T-helper 1 cell treated with Interleukin-12 subunit alpha and Interleukin-12 subunit beta and Interleukin-4 antibody, amounts not matched to agents 30 μg/mL and 1 μg/mL, for 36 hours (primary cell): ENCODE measurements around the gene TRAF3IP1.

Experiments
- H3K27ac Mint-ChIP-seq: one replicate; pipeline ENCODE4 v1.8.0; 2021; ENCODE audit warnings: mild to moderate bottlenecking, mixed read lengths
- H3K27me3 Mint-ChIP-seq: one replicate; pipeline ENCODE4 v1.8.0; 2021; ENCODE audit warnings: low read depth, mixed read lengths
- H3K36me3 Mint-ChIP-seq: one replicate; pipeline ENCODE4 v1.8.0; 2021; ENCODE audit warnings: low read depth, mixed read lengths
- H3K4me1 Mint-ChIP-seq: one replicate; pipeline ENCODE4 v1.8.0; 2021; ENCODE audit warnings: low read depth, mixed read lengths
- H3K4me3 Mint-ChIP-seq: one replicate; pipeline ENCODE4 v1.8.0; 2021; ENCODE audit warnings: mild to moderate bottlenecking, moderate library complexity, mixed read lengths
- H3K9me3 Mint-ChIP-seq: one replicate; pipeline ENCODE4 v1.8.0; 2021; ENCODE audit warnings: mixed read lengths

The TRAF3IP1 gene

GRCh38 chr2:238422285-238422684 lies 102.0 kb downstream of the TRAF3IP1 start:
- Mint-ChIP-seq H3K27ac (no peak overlapping the region), H3K27me3 (peaks cover 6% of the 10 kb centered on the region), H3K4me3 (no peak overlapping the region), H3K4me1 (peaks cover 9% of the 10 kb centered on the region), H3K9me3 (peaks cover 3% of the 10 kb centered on the region), H3K36me3 (no peaks in the 10 kb centered on the region)

DNA sequence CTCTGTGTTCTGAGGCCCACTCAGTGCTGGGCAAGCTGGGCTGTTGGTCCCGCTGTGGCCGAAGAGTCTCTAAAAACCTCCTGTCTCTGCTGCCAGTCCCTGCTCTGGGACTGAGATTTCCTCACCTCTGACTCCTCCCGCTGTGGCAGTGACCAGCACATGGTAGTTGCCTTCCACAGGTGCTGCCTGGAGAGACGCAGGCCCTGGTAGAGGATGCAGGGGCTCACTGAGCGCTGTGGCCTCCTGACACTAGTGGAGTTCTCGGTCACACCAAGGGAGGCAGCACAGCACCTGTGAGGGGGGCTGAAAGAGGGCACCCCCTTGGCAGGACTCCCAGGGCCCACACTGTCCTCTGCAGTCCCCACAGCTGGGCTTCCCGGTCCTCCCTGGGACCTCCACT lies 102.6 kb downstream of the TRAF3IP1 start:
- no peak overlapping the region for H3K27ac Mint-ChIP-seq
- peaks cover 14% of the 10 kb centered on the region for H3K4me1 Mint-ChIP-seq
- peaks cover 6% of the 10 kb centered on the region for H3K27me3 Mint-ChIP-seq
- H3K4me3 Mint-ChIP-seq: no peak overlapping the region
- peaks cover 3% of the 10 kb centered on the region for H3K9me3 Mint-ChIP-seq
- peaks cover 4% of the 10 kb centered on the region for H3K36me3 Mint-ChIP-seq

DNA sequence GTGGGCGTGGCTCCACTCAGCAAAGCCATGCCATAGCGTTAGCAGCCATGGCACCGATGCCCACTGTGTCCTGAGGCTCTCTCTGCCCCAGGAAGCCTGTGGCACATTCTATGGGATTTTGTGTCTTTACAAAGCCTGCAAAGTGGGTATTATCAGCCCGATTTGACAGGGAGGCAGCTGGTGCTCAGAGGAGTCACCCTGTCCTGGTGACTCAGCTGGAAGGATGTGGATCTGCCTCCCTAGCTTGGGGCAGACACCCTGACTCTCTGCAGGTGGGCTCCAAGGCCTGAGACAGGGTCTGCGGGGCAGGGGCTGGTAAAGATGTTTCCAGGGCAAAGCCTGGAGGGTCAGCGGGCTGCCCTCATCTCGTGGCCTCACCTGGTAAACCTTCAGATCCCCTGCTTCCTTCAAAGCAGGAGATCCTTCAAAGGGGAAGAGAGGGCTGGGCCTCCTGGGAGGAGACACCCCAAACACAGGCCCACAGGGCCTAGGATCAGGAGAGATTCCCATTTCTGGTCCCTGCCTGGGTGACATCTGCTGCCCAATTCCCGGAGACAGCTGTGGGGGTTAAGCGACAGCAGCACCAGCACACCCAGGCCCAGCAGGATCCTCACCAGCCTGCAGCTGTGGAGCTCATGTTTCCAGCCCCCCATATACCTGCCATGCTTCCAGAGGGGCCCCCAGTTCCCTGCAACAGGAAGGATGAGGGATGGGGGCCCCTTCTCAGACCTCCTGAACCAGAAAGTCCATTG lies 103.4 kb downstream of the TRAF3IP1 start:
- peaks cover 18% of the 10 kb centered on the region for H3K4me1 Mint-ChIP-seq
- H3K36me3 Mint-ChIP-seq: peaks cover 5% of the 10 kb centered on the region
- H3K27me3 Mint-ChIP-seq: no peaks in the 10 kb centered on the region
- H3K9me3 Mint-ChIP-seq: no peaks in the 10 kb centered on the region
- no peak overlapping the region for H3K27ac Mint-ChIP-seq
- no peak overlapping the region for H3K4me3 Mint-ChIP-seq

DNA sequence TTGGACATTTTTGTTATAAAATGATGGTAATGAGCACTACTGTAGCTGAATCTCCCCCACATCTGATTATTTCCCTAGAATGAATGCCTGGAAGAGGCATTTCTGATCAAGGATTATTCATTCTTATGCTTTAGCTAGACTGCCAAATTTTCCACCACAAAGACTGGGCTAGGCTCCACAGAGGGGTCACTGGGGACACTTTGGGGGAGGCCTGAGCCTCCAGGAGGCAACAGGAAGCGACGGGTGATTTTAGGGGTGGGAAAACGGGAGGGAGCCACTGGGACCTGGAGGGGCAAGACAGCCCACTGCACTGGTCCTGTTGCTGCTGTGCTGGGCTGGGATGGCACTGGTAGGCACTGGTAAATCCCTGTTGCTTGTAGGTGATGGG lies 104.0 kb downstream of the TRAF3IP1 start:
- peak overlapping the region; percentile 29 for H3K4me3 Mint-ChIP-seq
- no peaks in the 10 kb centered on the region for H3K27me3 Mint-ChIP-seq
- peak overlapping the region; percentile 13 for H3K27ac Mint-ChIP-seq
- peaks cover 22% of the 10 kb centered on the region for H3K4me1 Mint-ChIP-seq
- H3K9me3 Mint-ChIP-seq: no peaks in the 10 kb centered on the region
- H3K36me3 Mint-ChIP-seq: peaks cover 6% of the 10 kb centered on the region

GRCh38 chr2:238425505-238425978 lies 105.2 kb downstream of the TRAF3IP1 start:
- Mint-ChIP-seq H3K27me3 (no peaks in the 10 kb centered on the region), H3K9me3 (no peaks in the 10 kb centered on the region), H3K4me3 (peak overlapping the region; percentile 40), H3K36me3 (peaks cover 14% of the 10 kb centered on the region), H3K4me1 (peaks cover 29% of the 10 kb centered on the region), H3K27ac (peak overlapping the region; percentile 65)

- no peaks in the 10 kb centered on the region for H3K27me3 Mint-ChIP-seq
- H3K36me3 Mint-ChIP-seq: peaks cover 16% of the 10 kb centered on the region
- peak overlapping the region; percentile 88 for H3K27ac Mint-ChIP-seq
- no peaks in the 10 kb centered on the region for H3K9me3 Mint-ChIP-seq
- H3K4me1 Mint-ChIP-seq: peaks cover 29% of the 10 kb centered on the region
- H3K4me3 Mint-ChIP-seq: peak overlapping the region; percentile 84
These were observed 105.8 kb downstream of the TRAF3IP1 start for GRCh38 chr2:238425979-238426567.

DNA sequence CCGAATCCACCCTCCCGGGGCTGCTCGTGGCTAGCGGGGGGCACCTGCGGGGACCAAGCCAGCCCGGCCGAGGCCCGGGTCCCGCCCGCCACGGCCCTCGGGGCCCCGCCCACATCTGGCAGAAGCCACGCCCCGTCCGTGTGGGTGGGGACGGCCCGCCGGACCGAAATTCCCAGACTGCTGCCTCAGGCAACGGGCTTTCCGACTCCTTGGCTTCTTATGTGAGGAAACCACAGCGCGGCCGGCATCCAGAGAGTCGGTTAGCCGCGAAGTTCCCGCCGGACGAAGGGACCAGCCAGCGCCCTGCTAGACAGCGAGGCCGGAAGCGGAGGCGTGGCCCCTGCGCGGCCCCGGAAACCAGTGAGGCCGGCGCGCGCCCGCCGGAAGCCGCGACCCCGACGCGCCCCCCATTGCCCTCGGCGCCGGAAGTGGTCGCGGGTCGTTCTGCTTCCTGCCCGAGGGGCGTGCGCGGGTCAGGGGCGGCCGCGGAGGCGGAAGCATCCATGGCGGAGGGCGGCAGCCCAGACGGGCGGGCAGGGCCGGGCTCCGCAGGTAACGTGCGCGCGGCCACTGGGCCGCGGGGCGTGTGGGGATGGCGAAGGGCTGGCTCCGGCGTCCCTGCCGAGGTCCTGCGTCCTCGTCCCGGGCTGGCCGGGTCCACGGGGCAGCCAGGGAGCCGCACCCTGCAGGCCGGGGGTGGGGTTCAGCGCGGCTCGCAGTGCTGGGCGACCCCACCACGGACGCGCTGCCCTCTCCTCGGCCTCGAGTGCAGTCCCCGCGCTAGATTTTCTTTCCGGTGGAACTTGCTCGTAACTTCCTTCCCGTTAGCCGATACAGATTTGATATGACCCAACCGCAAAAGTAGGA lies 106.5 kb downstream of the TRAF3IP1 start, which contains the start of gene ASB1:
TSS of gene ASB1 (plus strand) at position 360 of the 867 bp plus-strand sequence. CDS start at position 504, 144 bp downstream.
- Mint-ChIP-seq H3K36me3 (peaks cover 16% of the 10 kb centered on the region), H3K9me3 (no peaks in the 10 kb centered on the region), H3K4me3 (peak within 1 kb of the TSS; percentile 89), H3K27ac (peak within 1 kb of the TSS; percentile 90), H3K4me1 (peaks cover 29% of the 10 kb centered on the region), H3K27me3 (no peaks in the 10 kb centered on the region)

GRCh38 chr2:238427435-238428162 lies 107.3 kb downstream of the TRAF3IP1 start:
- Mint-ChIP-seq H3K36me3 (peaks cover 16% of the 10 kb centered on the region), H3K4me3 (peak overlapping the region; percentile 89), H3K27ac (peak overlapping the region; percentile 90), H3K4me1 (peaks cover 29% of the 10 kb centered on the region), H3K9me3 (no peaks in the 10 kb centered on the region), H3K27me3 (no peaks in the 10 kb centered on the region)

GRCh38 chr2:238428866-238429265 lies 108.5 kb downstream of the TRAF3IP1 start:
- no peaks in the 10 kb centered on the region for H3K27me3 Mint-ChIP-seq
- no peak overlapping the region for H3K4me3 Mint-ChIP-seq
- peak overlapping the region; percentile 20 for H3K27ac Mint-ChIP-seq
- H3K4me1 Mint-ChIP-seq: peaks cover 29% of the 10 kb centered on the region
- no peaks in the 10 kb centered on the region for H3K9me3 Mint-ChIP-seq
- H3K36me3 Mint-ChIP-seq: peaks cover 21% of the 10 kb centered on the region

DNA sequence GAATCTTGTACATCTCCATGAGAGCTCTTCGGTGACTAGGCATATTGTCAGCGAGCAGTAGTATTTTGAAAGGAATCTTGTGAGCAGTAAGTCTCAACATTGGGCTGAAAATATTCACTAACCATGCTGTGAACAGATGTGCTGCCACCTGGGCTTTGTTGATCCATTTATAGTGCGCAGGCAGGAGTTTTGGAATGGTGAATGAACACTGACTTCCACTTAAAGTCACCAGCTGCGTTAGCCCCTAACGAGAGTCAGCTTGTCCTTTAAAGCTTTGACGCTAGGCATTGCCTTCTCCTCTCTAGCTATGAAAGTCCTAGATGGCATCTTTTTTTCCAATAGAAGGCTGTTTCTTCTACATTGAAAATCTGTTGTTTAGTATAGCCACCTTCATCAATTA lies 110.5 kb downstream of the TRAF3IP1 start:
- no peak overlapping the region for H3K4me3 Mint-ChIP-seq
- no peaks in the 10 kb centered on the region for H3K27me3 Mint-ChIP-seq
- H3K9me3 Mint-ChIP-seq: no peaks in the 10 kb centered on the region
- no peak overlapping the region for H3K27ac Mint-ChIP-seq
- H3K36me3 Mint-ChIP-seq: peaks cover 28% of the 10 kb centered on the region
- H3K4me1 Mint-ChIP-seq: peaks cover 30% of the 10 kb centered on the region

DNA sequence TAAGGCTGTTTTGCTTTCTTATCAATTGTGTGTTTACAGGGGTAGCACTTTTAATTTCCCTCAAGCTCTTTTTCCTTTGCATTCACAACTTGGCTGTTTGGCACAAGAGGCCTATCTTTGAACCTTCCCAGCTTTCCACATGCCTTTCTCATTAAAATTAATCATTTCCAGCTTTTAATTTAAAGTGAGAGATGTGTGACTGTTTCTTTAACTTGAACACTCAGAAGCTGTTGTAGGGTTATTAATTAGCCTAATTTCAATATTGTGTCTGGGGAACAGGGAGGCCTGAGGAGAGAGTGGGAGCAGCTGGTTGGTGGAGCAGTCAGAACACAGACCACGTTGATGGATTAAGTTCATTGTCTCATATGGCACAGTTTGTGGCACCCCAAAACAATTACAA lies 111.1 kb downstream of the TRAF3IP1 start:
- no peak overlapping the region for H3K4me3 Mint-ChIP-seq
- H3K4me1 Mint-ChIP-seq: peaks cover 29% of the 10 kb centered on the region
- H3K27me3 Mint-ChIP-seq: no peaks in the 10 kb centered on the region
- H3K36me3 Mint-ChIP-seq: peaks cover 31% of the 10 kb centered on the region
- H3K9me3 Mint-ChIP-seq: no peaks in the 10 kb centered on the region
- no peak overlapping the region for H3K27ac Mint-ChIP-seq

GRCh38 chr2:238433300-238433915 lies 113.1 kb downstream of the TRAF3IP1 start:
- peaks cover 23% of the 10 kb centered on the region for H3K4me1 Mint-ChIP-seq
- peaks cover 37% of the 10 kb centered on the region for H3K36me3 Mint-ChIP-seq
- no peak overlapping the region for H3K4me3 Mint-ChIP-seq
- H3K27me3 Mint-ChIP-seq: no peaks in the 10 kb centered on the region
- H3K27ac Mint-ChIP-seq: no peak overlapping the region
- no peaks in the 10 kb centered on the region for H3K9me3 Mint-ChIP-seq

DNA sequence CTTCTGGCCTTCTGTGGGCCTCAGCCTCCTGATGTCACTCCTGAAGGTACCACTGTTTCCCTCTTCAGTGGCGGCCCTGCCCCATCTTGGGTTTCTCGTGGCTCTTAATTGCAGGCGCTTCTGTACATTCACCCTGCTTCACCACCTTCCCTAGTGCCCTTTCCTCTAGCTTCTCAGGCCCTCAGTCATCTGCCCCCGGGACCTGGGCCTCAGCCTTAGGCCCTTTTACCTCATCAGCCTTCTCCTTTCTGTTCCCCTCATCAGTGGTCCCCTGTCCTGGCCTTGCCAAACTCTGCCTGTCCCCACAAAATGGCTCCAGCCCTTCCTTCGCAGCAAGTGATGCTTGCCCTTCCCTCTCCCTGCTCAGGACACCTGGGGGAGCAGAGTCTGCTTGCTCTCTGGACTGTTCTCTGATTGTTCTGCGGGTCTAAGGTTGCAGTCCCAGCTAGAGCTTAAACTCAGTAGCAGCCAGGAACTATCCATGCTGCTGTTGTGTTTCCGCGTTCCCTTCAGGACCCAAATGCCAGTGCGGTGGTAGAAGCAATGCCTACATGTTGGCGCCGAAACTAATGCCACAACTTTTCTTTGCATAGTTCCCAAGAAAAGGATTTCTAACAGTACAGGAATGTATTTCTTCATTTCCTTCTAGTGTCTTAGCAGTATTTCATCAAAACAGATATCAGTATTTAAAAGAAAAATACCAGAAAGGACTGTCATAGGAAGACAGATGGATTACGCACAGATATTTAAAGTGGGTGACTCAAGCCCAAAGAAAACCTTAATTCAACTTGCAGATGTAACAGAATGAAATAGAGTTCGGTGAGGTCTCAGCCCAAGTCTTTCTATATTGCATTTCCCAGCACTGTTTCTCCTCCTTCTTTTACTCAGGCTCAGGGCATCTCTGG lies 113.9 kb downstream of the TRAF3IP1 start:
- no peaks in the 10 kb centered on the region for H3K9me3 Mint-ChIP-seq
- peaks cover 42% of the 10 kb centered on the region for H3K36me3 Mint-ChIP-seq
- peaks cover 21% of the 10 kb centered on the region for H3K4me1 Mint-ChIP-seq
- no peak overlapping the region for H3K27ac Mint-ChIP-seq
- no peaks in the 10 kb centered on the region for H3K27me3 Mint-ChIP-seq
- no peak overlapping the region for H3K4me3 Mint-ChIP-seq
